K562 (cell line): ENCODE data around the gene SRPK2. TPM values are rescaled to one million over a fixed set of nuclear protein-coding genes. Genes with fewer than 3 reads are reported as not detected.
A peak's percentile ranks its signal among the peaks of the same experiment; 100 is the strongest.

Experiments used
- ARID1B ChIP-seq: fragments of 450-650 bp; IDR thresholded peaks from 2 replicates; pipeline ENCODE4 v1.6.1; 2016; ENCODE audit warnings: antibody characterized with exemption, mild to moderate bottlenecking, inconsistent platforms
- BACH1 ChIP-seq: fragments of 200-800 bp; sonication (Bioruptor generic); IDR thresholded peaks from 2 replicates; pipeline ENCODE4 v1.6.1; 2016; ENCODE audit warnings: missing genetic modification characterization, missing compliant biosample characterization
- CREB3 ChIP-seq: fragments of 450-650 bp; conservative IDR thresholded peaks from 2 replicates; pipeline ENCODE4 v1.6.1; 2016; ENCODE audit warnings: missing genetic modification characterization, low read depth, mild to moderate bottlenecking, missing compliant biosample characterization, moderate library complexity
- CUX1 ChIP-seq: fragments of 200-800 bp; sonication (Bioruptor generic); IDR thresholded peaks from 2 replicates; pipeline ENCODE4 v1.6.1; 2016; ENCODE audit warnings: missing genetic modification characterization, missing compliant biosample characterization
- ESRRA ChIP-seq: fragments of 450-650 bp; IDR thresholded peaks from 2 replicates; pipeline ENCODE4 v1.6.1; 2014; ENCODE audit warnings: low read depth, mild to moderate bottlenecking, moderate library complexity, borderline replicate concordance
- GABPB1 ChIP-seq: sonication (generic); formaldehyde crosslinking; IDR thresholded peaks from 2 replicates; pipeline ENCODE4 v1.8.0; 2022; ENCODE audit warnings: mild to moderate bottlenecking, missing genetic modification reagents
- GATAD2B ChIP-seq: fragments of 450-650 bp; IDR thresholded peaks from 2 replicates; pipeline ENCODE4 v1.6.1; 2017; ENCODE audit warnings: mild to moderate bottlenecking, borderline replicate concordance
- KDM2B ChIP-seq: fragments of 250-450 bp; sonication (Bioruptor Pico); IDR thresholded peaks from 2 replicates; pipeline ENCODE4 v1.8.0; 2021; ENCODE audit warnings: mild to moderate bottlenecking, moderate library complexity
- KDM5B ChIP-seq: fragments of 200-600 bp; sonication (generic); IDR thresholded peaks from 2 replicates; pipeline ENCODE4 v1.6.1; 2012; ENCODE audit warnings: low read depth, mild to moderate bottlenecking, moderate library complexity, low read length, control low read depth, inconsistent platforms; ENCODE audit not compliant: insufficient replicate concordance
- MTF1 ChIP-seq: fragments of 250-450 bp; sonication (Bioruptor Pico); IDR thresholded peaks from 2 replicates; pipeline ENCODE4 v1.9.0; 2021; ENCODE audit warnings: moderate library complexity, mild to moderate bottlenecking, inconsistent platforms, borderline replicate concordance
- POLR2G ChIP-seq: fragments of 200-400 bp; formaldehyde crosslinking; IDR thresholded peaks from 2 replicates; pipeline ENCODE4 v1.6.1; 2017; ENCODE audit warnings: low read depth, mild to moderate bottlenecking, antibody characterized with exemption, low read length, moderate library complexity
- RHOXF2B ChIP-seq: fragments of 250-450 bp; sonication (Bioruptor Pico); conservative IDR thresholded peaks from 2 replicates; pipeline ENCODE4 v1.5.1; 2021
- SMARCA4 ChIP-seq: fragments of 450-650 bp; IDR thresholded peaks from 2 replicates; pipeline ENCODE4 v1.6.1; 2016
- SPI1 ChIP-seq: IDR thresholded peaks from 2 replicates; pipeline ENCODE4 v1.6.1; 2011; ENCODE audit warnings: low read depth, low read length, control low read depth, borderline replicate concordance
- STAT5B ChIP-seq: fragments of 250-450 bp; sonication (Bioruptor Pico); IDR thresholded peaks from 2 replicates; pipeline ENCODE4 v1.8.0; 2021; ENCODE audit warnings: mild to moderate bottlenecking, inconsistent platforms
- TSHZ1 ChIP-seq: fragments of 250-450 bp; sonication (Bioruptor Pico); IDR thresholded peaks from 2 replicates; pipeline ENCODE4 v1.4.0; 2020; ENCODE audit warnings: mild to moderate bottlenecking, moderate library complexity
- ZNF695 ChIP-seq: fragments of 450-650 bp; formaldehyde crosslinking; IDR thresholded peaks from 2 replicates; pipeline ENCODE4 v1.4.0; 2020; ENCODE audit warnings: mild to moderate bottlenecking, moderate library complexity
- ZZZ3 ChIP-seq: fragments of 450-650 bp; IDR thresholded peaks from 2 replicates; pipeline ENCODE4 v1.6.1; 2016; ENCODE audit warnings: antibody characterized with exemption, mild to moderate bottlenecking, moderate library complexity
- polyA plus RNA-seq, 8 experiments: library from polyadenylated mRNA; depleted of rRNA in 4 of 8; stranded (reverse) in 5 of 8; unstranded in 3 of 8; fragments of >200 nt; fragmentation: Nextera tagmentation in 2 of 8; fragmentation: Illumina TruSeq in 1 of 8; extraction: Ambion mirVana in 2 of 8; extraction: Trizol in 1 of 8; gene quantifications; 2 replicates each; pipeline versions ENCODE4 v1.2.1 to v1.2.3, GENCODE V29; 2011 to 2014; ENCODE audit warnings: inconsistent platforms in 1 of 8, missing spikeins in 1 of 8
- total RNA-seq, 7 experiments: library from RNA; depleted of rRNA in 6 of 7; stranded (reverse); fragments of >200 nt in 6 of 7; fragmentation: Illumina TruSeq in 2 of 7; extraction: Trizol in 2 of 7; gene quantifications; 2 replicates each; pipeline versions ENCODE4 v1.2.1 to v1.2.3, GENCODE V29; 2011 to 2021; ENCODE audit warnings: low replicate concordance in 1 of 7
- TF ChIP-seq, protein P1 (sequence below): sonication (generic); formaldehyde crosslinking; IDR thresholded peaks from 2 replicates; pipeline ENCODE4 v1.9.0; 2022; ENCODE audit warnings: mild to moderate bottlenecking, missing genetic modification reagents

The SRPK2 gene
- total and polyA plus RNA-seq, 9 of the 15 experiments (the other 6 are each of a cell fraction or from before 2014, with no cell fraction given), result 21.5 to 44.7 (median 33.3) TPM

- TF ChIP-seq KDM2B (CRISPR knock-in tag), result no peak
- no peak for TF ChIP-seq SPI1
- peak; percentile 45; the same call in 1 of the 2 replicates for TF ChIP-seq GATAD2B
- TF ChIP-seq POLR2G, result no peak
- no peak for TF ChIP-seq CUX1 (CRISPR knock-in tag)
- TF ChIP-seq, protein P1, sequence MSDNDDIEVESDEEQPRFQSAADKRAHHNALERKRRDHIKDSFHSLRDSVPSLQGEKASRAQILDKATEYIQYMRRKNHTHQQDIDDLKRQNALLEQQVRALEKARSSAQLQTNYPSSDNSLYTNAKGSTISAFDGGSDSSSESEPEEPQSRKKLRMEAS (CRISPR knock-in tag), result no peak
- no peak for TF ChIP-seq STAT5B (CRISPR knock-in tag)
- TF ChIP-seq TSHZ1 (CRISPR knock-in tag), result no peak
- TF ChIP-seq ARID1B, result peak; percentile 70
- TF ChIP-seq ZNF695 (CRISPR knock-in tag), result no peak
- no peak for TF ChIP-seq ZZZ3
- no peak for TF ChIP-seq MTF1 (CRISPR knock-in tag)
- no peak for TF ChIP-seq ESRRA
- TF ChIP-seq SMARCA4, result peak; percentile 53; the same call in 1 of the 2 replicates
- TF ChIP-seq RHOXF2B (CRISPR knock-in tag), result no peak
- TF ChIP-seq BACH1 (tag), result no peak
- TF ChIP-seq KDM5B, result no peak
- no peak for TF ChIP-seq CREB3 (tag)
- TF ChIP-seq GABPB1 (CRISPR knock-in tag), result no peak
Measured at GRCh38 chr7:105376908-105377533, 11.7 kb downstream of the SRPK2 start (continued).
